BJ (cell line): ENCODE results near the gene ABCD3. TPM values are rescaled to one million over a fixed set of nuclear protein-coding genes. Genes with fewer than 3 reads are reported as not detected.

Experiments used
- CTCF ChIA-PET: fragments of 350-600 bp; formaldehyde crosslinking; extraction: SDS; loops from one replicate; lab custom pipeline; 2021; ENCODE audit warnings: antibody characterized with exemption, inconsistent platforms; lab: Yijun Ruan, JAX
- POLR2A ChIA-PET: fragments of 300-600 bp; sonication (Branson Sonifier 250); formaldehyde crosslinking; extraction: SDS; loops from one replicate; lab custom pipeline; 2021; ENCODE audit warnings: antibody characterized with exemption; lab: Charles Lee
- DNase-seq: peaks from one replicate; pipeline ENCODE4 v3.0.0-alpha.2; 2011; ENCODE audit warnings: low read depth
- H3K27me3 ChIP-seq: 2 replicates; pipeline ENCODE4 v1.6.0; 2011; ENCODE audit warnings: low read length; ENCODE audit not compliant: control insufficient read depth, insufficient read depth
- H3K36me3 ChIP-seq: 2 replicates; pipeline ENCODE4 v1.5.1; 2011; ENCODE audit warnings: low read length; ENCODE audit not compliant: control insufficient read depth, insufficient read depth
- H3K4me3 ChIP-seq: 2 replicates; pipeline ENCODE4 v1.5.1; 2011; ENCODE audit warnings: low read depth, mild to moderate bottlenecking, control low read depth, low read length
- CTCF ChIP-seq: IDR thresholded peaks from 2 replicates; pipeline ENCODE4 v1.5.1; 2011; ENCODE audit warnings: low read depth, mild to moderate bottlenecking, control low read depth, inconsistent platforms, low read length, moderate library complexity; ENCODE audit not compliant: insufficient read depth
- polyA plus RNA-seq: library from polyadenylated mRNA; depleted of rRNA; stranded (reverse); fragments of >200 nt; gene quantifications from 2 replicates; pipeline ENCODE4 v1.2.3, GENCODE V29; 2011

Gene ABCD3
- polyA plus RNA-seq, 1 experiment, result 7.3 TPM

DNA sequence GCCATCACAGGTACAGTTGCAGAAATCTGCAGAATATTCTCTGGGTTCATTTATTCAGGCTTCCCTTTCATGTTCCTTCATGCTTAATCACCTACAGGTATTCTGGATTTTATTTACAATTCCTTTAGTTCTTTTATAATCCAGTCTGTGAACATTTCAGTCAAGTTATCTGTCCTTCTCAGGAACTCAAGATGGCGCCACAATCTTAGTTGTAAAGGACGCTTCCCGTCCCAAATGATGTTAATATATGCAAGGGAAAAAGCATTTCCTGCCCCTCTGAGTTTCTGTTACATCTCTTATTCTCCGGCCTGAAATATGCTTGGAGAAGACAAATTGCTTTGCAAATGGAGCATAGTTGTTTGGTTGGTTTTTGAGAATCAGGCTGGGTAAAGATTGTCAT lies 104.1 kb downstream of the ABCD3 start:
- no peaks in the 10 kb centered on the region for H3K27me3 ChIP-seq
- peak; percentile 57 for TF ChIP-seq CTCF
- DNase-seq, result no peak
- no peaks in the 10 kb centered on the region for H3K36me3 ChIP-seq
- POLR2A ChIA-PET, result no interaction called here
- H3K4me3 ChIP-seq, result no peak overlapping the region
- CTCF ChIA-PET, result interaction anchor here (0.6 to 13.3 kb wide), 14 partner anchors 9 to 295 kb away, joined by 3 to 208 read pairs (median 3); no protein-coding TSS in a partner anchor

DNA sequence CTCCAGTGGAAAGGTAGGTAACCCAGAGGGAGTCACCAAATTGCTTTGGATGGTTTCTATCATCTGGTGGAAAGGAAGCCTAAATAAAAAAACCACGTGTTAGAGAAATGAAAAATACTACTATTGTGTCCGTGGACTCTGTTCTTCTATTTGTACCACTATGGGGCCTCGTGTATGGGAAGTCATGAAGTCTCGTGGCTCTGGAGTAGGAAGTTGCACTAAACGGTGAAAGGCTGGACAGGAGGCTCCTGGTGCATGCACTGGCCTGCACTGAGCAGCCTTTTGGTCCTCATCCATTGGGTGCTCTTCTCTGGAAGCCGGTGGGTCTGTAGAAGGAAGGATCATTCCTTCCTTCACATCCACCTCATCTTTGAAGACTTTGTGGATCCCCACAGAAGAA lies 106.3 kb downstream of the ABCD3 start:
- ChIA-PET POLR2A (no interaction called here), CTCF (interaction anchor here (1.4 to 13.3 kb wide), 2 partner anchors 10 to 279 kb away, joined by 4 to 208 read pairs; no protein-coding TSS in a partner anchor)
- H3K36me3 ChIP-seq, result no peaks in the 10 kb centered on the region; the same call in 1 of the 2 replicates
- no peaks in the 10 kb centered on the region for H3K27me3 ChIP-seq
- no peak for TF ChIP-seq CTCF
- no peak overlapping the region for H3K4me3 ChIP-seq
- no peak for DNase-seq

DNA sequence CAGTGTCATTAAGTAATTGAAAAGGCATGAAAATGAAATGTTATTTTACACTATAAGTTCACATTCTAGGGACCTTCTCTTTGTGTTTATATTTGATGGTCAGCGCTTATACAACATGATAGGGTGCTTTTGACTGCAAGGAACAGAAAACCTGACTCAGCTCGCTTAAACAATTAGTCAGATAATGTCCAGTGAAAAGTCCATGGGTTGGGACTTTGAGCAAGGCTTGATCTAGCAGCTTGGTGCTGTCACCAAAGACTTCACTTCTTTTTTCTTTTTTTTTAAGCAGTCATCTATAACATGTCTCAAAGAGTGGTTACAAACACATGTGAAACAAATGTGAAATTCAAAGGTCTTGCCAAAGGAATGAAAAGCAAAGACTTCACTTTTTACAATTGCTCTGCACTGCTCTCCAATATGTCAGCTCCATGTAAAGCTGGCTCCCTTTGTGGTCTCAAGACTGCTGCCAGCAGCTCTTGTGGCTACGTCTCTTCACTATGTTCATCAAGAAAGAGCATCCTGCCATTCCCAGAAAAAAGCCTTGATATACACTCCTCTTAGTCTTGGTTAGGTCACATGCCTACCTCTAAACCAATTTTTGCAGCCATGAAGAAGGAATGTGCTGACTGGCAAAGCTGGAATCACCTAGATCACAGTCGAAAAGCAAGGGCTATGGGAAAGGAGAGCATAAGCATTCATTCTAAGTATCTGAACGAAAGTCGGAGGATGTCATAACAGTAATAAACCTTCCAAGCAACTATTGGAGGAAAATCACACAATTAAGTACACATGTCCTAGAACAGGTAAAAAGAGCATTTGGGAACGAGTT lies 108.2 kb downstream of the ABCD3 start:
- CTCF ChIA-PET, result interaction anchor here (0.6 to 13.3 kb wide), 5 partner anchors 30 to 278 kb away, joined by 3 to 208 read pairs (median 3); no protein-coding TSS in a partner anchor
- Histone ChIP-seq H3K36me3 (peaks cover 3% of the 10 kb centered on the region), H3K4me3 (no peak overlapping the region), H3K27me3 (no peaks in the 10 kb centered on the region)
- TF ChIP-seq CTCF, result no peak
- no peak for DNase-seq
- POLR2A ChIA-PET, result interaction anchor here (0.7 kb wide), 1 partner anchor 304 kb away, joined by 5 read pairs; no protein-coding TSS in a partner anchor

GRCh38 chr1:94527447-94528031 lies 109.3 kb downstream of the ABCD3 start:
- CTCF ChIA-PET, result interaction anchor here (0.7 to 13.3 kb wide), 6 partner anchors 27 to 276 kb away, joined by 3 to 208 read pairs (median 3); no protein-coding TSS in a partner anchor
- no peak for DNase-seq
- no peaks in the 10 kb centered on the region for H3K27me3 ChIP-seq
- peaks cover 6% of the 10 kb centered on the region for H3K36me3 ChIP-seq
- H3K4me3 ChIP-seq, result no peak overlapping the region
- POLR2A ChIA-PET, result no interaction called here
- no peak for TF ChIP-seq CTCF

- Histone ChIP-seq H3K36me3 (peaks cover 8% of the 10 kb centered on the region), H3K27me3 (no peaks in the 10 kb centered on the region), H3K4me3 (no peak overlapping the region)
- DNase-seq, result no peak
- CTCF ChIA-PET, result interaction anchor here (0.9 to 13.3 kb wide), 5 partner anchors 12 to 276 kb away, joined by 3 to 208 read pairs (median 4); no protein-coding TSS in a partner anchor
- no peak for TF ChIP-seq CTCF
- POLR2A ChIA-PET, result no interaction called here
These were observed 110.1 kb downstream of the ABCD3 start for GRCh38 chr1:94528299-94528698.
